22Rv1 (cell line): ENCODE measurements around the gene TAC3.

Experiments used
- CTCF ChIP-seq: fragments of 450-650 bp; IDR thresholded peaks from 2 replicates; pipeline ENCODE4 v1.5.1; 2017; ENCODE audit warnings: mild to moderate bottlenecking
- ZFX ChIP-seq: fragments of 450-650 bp; IDR thresholded peaks from 2 replicates; pipeline ENCODE4 v1.6.1; 2017; ENCODE audit warnings: antibody characterized with exemption, borderline replicate concordance

GRCh38 chr12:56999456-56999855 lies 16.9 kb downstream of the TAC3 start:
- TF ChIP-seq ZFX = no peak
- TF ChIP-seq CTCF = no peak
